Upper lobe of left lung (tissue), 4 donors: ENCODE results near the gene PAK3.
A peak's percentile ranks its signal among the peaks of the same experiment; 100 is the strongest.

ENCODE experiments used
- CTCF ChIP-seq, 6 experiments: fragments of 450-650 bp in 4 of 6; fragments of 200-600 bp in 2 of 6; sonication (generic) in 2 of 6; IDR thresholded peaks; one replicate each; pipeline ENCODE4 v1.5.1; 2016 to 2019; ENCODE audit warnings: antibody characterized with exemption in 6 of 6
- POLR2A ChIP-seq, 4 donors: fragments of 450-650 bp; IDR thresholded peaks; one replicate each; pipeline ENCODE4 v1.5.1; 2016 to 2017; ENCODE audit warnings: antibody characterized with exemption in 4 of 4, mild to moderate bottlenecking in 2 of 4
- POLR2AphosphoS5 ChIP-seq, 2 donors: sonication (generic); formaldehyde crosslinking; IDR thresholded peaks; one replicate each; pipeline ENCODE4 v1.5.1; 2017; ENCODE audit warnings: antibody characterized with exemption in 2 of 2

- TF ChIP-seq CTCF (IDR thresholded peaks at IDR 0.05): peak; percentile 43 to 69 (median 56)
- TF ChIP-seq POLR2A (IDR thresholded peaks at IDR 0.05): no peak
- no peak for TF ChIP-seq POLR2AphosphoS5 (IDR thresholded peaks at IDR 0.05)
Observed at GRCh38 chrX:111098874-111099273, 2.9 kb downstream of the PAK3 start.
